KMS-11 (cell line): ENCODE data around the gene ATG4A.

ENCODE experiments used
- H2AFZ ChIP-seq: fragments of 200-600 bp; sonication (generic); 2 replicates; pipeline ENCODE4 v1.6.1; 2016; ENCODE audit warnings: antibody characterized with exemption, mixed run types, low read depth
- H3K27ac ChIP-seq: fragments of 200-600 bp; sonication (generic); 2 replicates; pipeline ENCODE4 v1.6.1; 2016; ENCODE audit warnings: mild to moderate bottlenecking, mixed run types
- H3K27me3 ChIP-seq: fragments of 200-600 bp; sonication (generic); 2 replicates; pipeline ENCODE4 v1.6.1; 2017; ENCODE audit warnings: mild to moderate bottlenecking, low read depth, mixed run types, moderate library complexity; ENCODE audit not compliant: insufficient read depth
- H3K36me3 ChIP-seq: fragments of 200-600 bp; sonication (generic); 2 replicates; pipeline ENCODE4 v1.6.1; 2017; ENCODE audit warnings: mild to moderate bottlenecking, mixed run types; ENCODE audit not compliant: insufficient read depth
- H3K4me1 ChIP-seq: fragments of 200-600 bp; sonication (generic); 2 replicates; pipeline ENCODE4 v1.6.1; 2016; ENCODE audit warnings: mild to moderate bottlenecking, low read depth, mixed run types; ENCODE audit not compliant: poor library complexity, severe bottlenecking
- H3K4me2 ChIP-seq: fragments of 200-600 bp; sonication (generic); 2 replicates; pipeline ENCODE4 v1.7.0; 2016; ENCODE audit warnings: mild to moderate bottlenecking, mixed run types
- H3K4me3 ChIP-seq: fragments of 200-600 bp; sonication (generic); IDR thresholded peaks from 2 replicates; pipeline ENCODE4 v1.6.1; 2017; ENCODE audit warnings: low read depth, low read length, mixed read lengths; ENCODE audit not compliant: insufficient read depth
- H3K79me2 ChIP-seq: fragments of 200-600 bp; sonication (generic); 2 replicates; pipeline ENCODE4 v1.6.1; 2016; ENCODE audit warnings: low read depth, mixed run types; ENCODE audit not compliant: insufficient read depth
- H3K9ac ChIP-seq: fragments of 200-600 bp; sonication (generic); 2 replicates; pipeline ENCODE4 v1.6.1; 2016; ENCODE audit warnings: mild to moderate bottlenecking, mixed run types
- H4K20me1 ChIP-seq: fragments of 200-600 bp; sonication (generic); 2 replicates; pipeline ENCODE4 v1.6.1; 2016; ENCODE audit warnings: mild to moderate bottlenecking, mixed run types; ENCODE audit not compliant: insufficient read depth
- TF ChIP-seq, protein P1 (sequence below): fragments of 200-600 bp; sonication (generic); conservative IDR thresholded peaks from 2 replicates; pipeline ENCODE4 v1.6.1; 2017; ENCODE audit warnings: low read depth, mild to moderate bottlenecking, antibody characterized with exemption, low read length, moderate library complexity, mixed read lengths

The ATG4A gene

DNA sequence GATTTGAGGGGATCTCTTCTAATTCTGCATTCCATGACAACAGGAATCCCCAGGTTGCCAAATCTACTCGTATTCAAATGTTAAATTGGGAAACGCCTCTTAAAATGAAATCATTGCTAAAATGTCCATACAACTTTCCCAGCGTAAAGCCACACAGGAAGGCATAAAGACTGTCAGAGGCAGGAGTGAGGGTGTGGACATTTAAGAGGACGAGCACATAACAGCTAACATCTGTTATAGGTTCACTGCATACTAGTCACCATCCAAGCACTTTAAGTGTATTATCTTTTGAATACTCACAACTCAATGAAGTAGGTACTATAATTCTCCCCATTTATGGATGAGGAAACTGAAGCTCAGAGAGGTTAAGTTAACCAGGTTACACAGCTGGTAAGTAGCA lies 35.6 kb downstream of the ATG4A start:
- H4K20me1 ChIP-seq: no peaks in the 10 kb centered on the region
- H3K4me1 ChIP-seq: no peaks in the 10 kb centered on the region
- no peak overlapping the region for H2AFZ ChIP-seq
- H3K36me3 ChIP-seq: no peaks in the 10 kb centered on the region
- H3K9ac ChIP-seq: no peak overlapping the region
- H3K27me3 ChIP-seq: no peaks in the 10 kb centered on the region
- H3K4me2 ChIP-seq: no peak overlapping the region
- TF ChIP-seq, protein P1, sequence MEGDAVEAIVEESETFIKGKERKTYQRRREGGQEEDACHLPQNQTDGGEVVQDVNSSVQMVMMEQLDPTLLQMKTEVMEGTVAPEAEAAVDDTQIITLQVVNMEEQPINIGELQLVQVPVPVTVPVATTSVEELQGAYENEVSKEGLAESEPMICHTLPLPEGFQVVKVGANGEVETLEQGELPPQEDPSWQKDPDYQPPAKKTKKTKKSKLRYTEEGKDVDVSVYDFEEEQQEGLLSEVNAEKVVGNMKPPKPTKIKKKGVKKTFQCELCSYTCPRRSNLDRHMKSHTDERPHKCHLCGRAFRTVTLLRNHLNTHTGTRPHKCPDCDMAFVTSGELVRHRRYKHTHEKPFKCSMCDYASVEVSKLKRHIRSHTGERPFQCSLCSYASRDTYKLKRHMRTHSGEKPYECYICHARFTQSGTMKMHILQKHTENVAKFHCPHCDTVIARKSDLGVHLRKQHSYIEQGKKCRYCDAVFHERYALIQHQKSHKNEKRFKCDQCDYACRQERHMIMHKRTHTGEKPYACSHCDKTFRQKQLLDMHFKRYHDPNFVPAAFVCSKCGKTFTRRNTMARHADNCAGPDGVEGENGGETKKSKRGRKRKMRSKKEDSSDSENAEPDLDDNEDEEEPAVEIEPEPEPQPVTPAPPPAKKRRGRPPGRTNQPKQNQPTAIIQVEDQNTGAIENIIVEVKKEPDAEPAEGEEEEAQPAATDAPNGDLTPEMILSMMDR: no peak
- H3K27ac ChIP-seq: no peak overlapping the region
- no peak overlapping the region for H3K4me3 ChIP-seq
- H3K79me2 ChIP-seq: no peaks in the 10 kb centered on the region

DNA sequence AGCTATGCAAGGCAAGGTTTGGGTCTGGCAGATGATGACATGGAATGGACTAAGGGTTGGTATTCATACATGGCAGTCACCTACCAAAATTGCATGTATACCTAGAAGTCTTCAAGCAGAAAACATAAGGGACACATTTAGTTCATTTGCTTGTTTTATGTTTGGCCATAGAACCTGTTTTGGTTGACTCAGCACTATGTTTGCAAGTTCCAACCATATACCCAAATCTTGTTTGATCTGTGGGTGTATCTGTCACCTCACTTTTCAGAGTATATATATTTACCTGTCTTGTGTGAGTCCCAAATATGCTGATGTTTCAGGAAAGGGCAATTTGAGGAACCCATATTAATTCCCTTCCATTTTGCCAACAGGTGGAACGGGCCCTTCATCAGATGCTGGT lies 39.3 kb downstream of the ATG4A start:
- no peak overlapping the region for H3K27ac ChIP-seq

DNA sequence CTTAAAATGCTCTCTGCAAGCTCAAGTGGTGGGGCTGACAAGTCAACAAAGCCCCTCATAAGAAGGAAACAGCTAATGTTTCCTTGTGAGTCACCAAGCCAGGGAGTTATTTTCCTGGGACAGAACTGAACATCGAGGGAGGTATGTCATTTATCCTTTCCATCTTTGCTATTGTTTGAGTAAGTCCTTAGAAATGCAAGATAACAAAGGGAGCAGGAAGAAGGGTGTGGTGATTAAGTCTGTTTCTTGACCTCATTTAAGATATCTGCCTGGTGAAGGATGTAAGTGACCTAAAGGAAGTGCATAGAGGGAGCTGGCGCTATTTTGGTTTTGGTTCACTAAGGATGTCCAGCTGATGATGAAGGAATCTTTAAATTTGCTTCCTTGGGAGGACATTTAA lies 39.9 kb downstream of the ATG4A start:
- TF ChIP-seq, protein P1: no peak
- H3K27me3 ChIP-seq: no peaks in the 10 kb centered on the region
- no peaks in the 10 kb centered on the region for H4K20me1 ChIP-seq
- no peaks in the 10 kb centered on the region for H3K36me3 ChIP-seq
- no peaks in the 10 kb centered on the region for H3K4me1 ChIP-seq
- no peak overlapping the region for H3K4me3 ChIP-seq
- H2AFZ ChIP-seq: no peak overlapping the region
- no peaks in the 10 kb centered on the region for H3K79me2 ChIP-seq
- no peak overlapping the region for H3K4me2 ChIP-seq
- H3K27ac ChIP-seq: no peak overlapping the region
- H3K9ac ChIP-seq: no peak overlapping the region

More for the DNA sequence above, 39.3 kb downstream of the ATG4A start:
- Histone ChIP-seq H2AFZ (no peak overlapping the region), H3K79me2 (no peaks in the 10 kb centered on the region), H3K36me3 (no peaks in the 10 kb centered on the region), H3K27me3 (no peaks in the 10 kb centered on the region), H3K4me1 (no peaks in the 10 kb centered on the region), H3K9ac (no peak overlapping the region), H3K4me3 (no peak overlapping the region), H3K4me2 (no peak overlapping the region), H4K20me1 (no peaks in the 10 kb centered on the region)
- TF ChIP-seq, protein P1: no peak

DNA sequence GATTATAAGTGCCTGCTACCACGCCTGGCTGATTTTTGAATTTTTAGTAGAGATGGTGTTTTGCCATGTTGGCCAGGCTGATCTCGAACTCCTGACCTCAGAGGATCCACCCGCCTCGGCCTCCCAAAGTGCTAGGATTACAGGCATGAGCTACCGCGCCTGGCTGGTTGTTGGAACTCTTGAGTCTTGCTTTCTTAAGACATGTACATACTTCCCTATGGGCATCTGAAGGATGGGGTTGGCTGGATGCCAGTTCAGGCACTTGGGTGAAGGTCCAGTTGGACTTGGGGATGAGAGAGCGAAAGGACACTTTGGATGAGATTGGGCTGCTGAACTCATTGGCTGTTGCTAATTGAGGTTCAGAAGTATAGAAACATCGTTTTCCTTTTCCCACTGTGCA lies 40.5 kb downstream of the ATG4A start:
- no peaks in the 10 kb centered on the region for H4K20me1 ChIP-seq
- no peaks in the 10 kb centered on the region for H3K36me3 ChIP-seq
- no peaks in the 10 kb centered on the region for H3K27me3 ChIP-seq
- no peaks in the 10 kb centered on the region for H3K79me2 ChIP-seq
- H2AFZ ChIP-seq: no peak overlapping the region
- no peak overlapping the region for H3K4me2 ChIP-seq
- TF ChIP-seq, protein P1: no peak
- no peak overlapping the region for H3K9ac ChIP-seq
- no peaks in the 10 kb centered on the region for H3K4me1 ChIP-seq
- H3K27ac ChIP-seq: no peak overlapping the region
- no peak overlapping the region for H3K4me3 ChIP-seq
